Spleen (tissue), 11 donors: ENCODE measurements around the gene CBFA2T2. TPM values are rescaled to one million over a fixed set of nuclear protein-coding genes. Genes with fewer than 3 reads are reported as not detected.

ENCODE experiments used
- DNase-seq: peaks from one replicate; pipeline ENCODE4 v3.0.0-alpha.2; 2020
- H3K27ac ChIP-seq, 8 donors: fragments of 200-600 bp; sonication (generic) in 7 of 8; 1 replicate in 4 of 8; 2 replicates in 4 of 8; pipeline versions ENCODE4 v1.5.0 to v1.8.0; 2016 to 2021; ENCODE audit warnings: inconsistent platforms in 4 of 8, mild to moderate bottlenecking in 4 of 8, moderate library complexity in 1 of 8
- H3K27me3 ChIP-seq, 7 donors: fragments of 200-600 bp; sonication (generic) in 6 of 7; replicated peaks in 1 of 7; 1 replicate in 4 of 7; 2 replicates in 3 of 7; pipeline versions ENCODE4 v1.5.0 to v1.8.0; 2016 to 2021; ENCODE audit warnings: inconsistent platforms in 3 of 7, mild to moderate bottlenecking in 1 of 7
- H3K36me3 ChIP-seq, 6 donors: fragments of 200-600 bp; sonication (generic) in 5 of 6; 1 replicate in 4 of 6; 2 replicates in 2 of 6; pipeline versions ENCODE4 v1.5.0 to v1.8.0; 2016 to 2021; ENCODE audit warnings: inconsistent platforms in 2 of 6
- H3K4me1 ChIP-seq, 6 donors: fragments of 200-600 bp; sonication (generic) in 5 of 6; 1 replicate in 3 of 6; 2 replicates in 3 of 6; pipeline versions ENCODE4 v1.5.0 to v1.8.0; 2016 to 2021; ENCODE audit warnings: inconsistent platforms in 3 of 6
- H3K4me3 ChIP-seq, 8 donors: fragments of 200-600 bp; sonication (generic) in 7 of 8; 1 replicate in 4 of 8; 2 replicates in 4 of 8; pipeline versions ENCODE4 v1.5.0 to v1.8.0; 2016 to 2021; ENCODE audit warnings: inconsistent platforms in 4 of 8, mild to moderate bottlenecking in 4 of 8, moderate library complexity in 2 of 8
- H3K9me3 ChIP-seq, 8 donors: fragments of 200-600 bp; sonication (generic) in 7 of 8; 1 replicate in 4 of 8; 2 replicates in 4 of 8; pipeline versions ENCODE4 v1.5.0 to v1.8.0; 2016 to 2021; ENCODE audit warnings: inconsistent platforms in 4 of 8
- POLR2A ChIP-seq, 3 donors: fragments of 450-650 bp; IDR thresholded peaks; one replicate each; pipeline ENCODE4 v1.5.1; 2017; ENCODE audit warnings: antibody characterized with exemption in 3 of 3, mild to moderate bottlenecking in 1 of 3
- POLR2AphosphoS5 ChIP-seq, 3 donors: sonication (generic); formaldehyde crosslinking; IDR thresholded peaks; one replicate each; pipeline ENCODE4 v1.5.1; 2017; ENCODE audit warnings: antibody characterized with exemption in 3 of 3
- WGBS, 5 donors: extraction: QIAGEN DNeasy Blood & Tissue Kit in 3 of 5; methylation state at CpG; one replicate each; pipeline versions ENCODE4 v1.1.5 to v1.1.7; 2013 to 2018; 5-methylcytosine and 5-hydroxymethylcytosine counted together
- intact Hi-C: fragments of 100-400 bp; cut with DNase I; formaldehyde crosslinking; loops from one replicate; pipeline ENCODE4 v1.15.0; 2023; ENCODE audit warnings: low total_unique reads
- polyA plus RNA-seq, 3 donors: library from polyadenylated mRNA; stranded (reverse); fragments of 200-250 nt; gene quantifications; one replicate each; pipeline ENCODE4 v1.2.1, GENCODE V29; 2013
- total RNA-seq, 7 donors: library from RNA; depleted of rRNA in 3 of 7; stranded (reverse); fragments of >200 nt in 3 of 7; fragmentation: NEBNext Ultra II Directional in 4 of 7; extraction: Animal tissue kit (Norgen Biotek cat#: 25700) in 4 of 7; gene quantifications; one replicate each; pipeline versions ENCODE4 v1.1.0 to v1.2.1, GENCODE V29; 2016 to 2021
- TF ChIP-seq, protein P1 (sequence below), 11 experiments: fragments of 200-600 bp in 7 of 11; fragments of 450-650 bp in 4 of 11; sonication (generic) in 4 of 11; IDR thresholded peaks in 8 of 11; conservative IDR thresholded peaks in 3 of 11; 1 replicate in 7 of 11; 2 replicates in 4 of 11; pipeline versions ENCODE4 v1.4.0 to v1.8.0; 2016 to 2021; ENCODE audit warnings: antibody characterized with exemption in 11 of 11, inconsistent platforms in 4 of 11, mild to moderate bottlenecking in 1 of 11
- donor health status: healthy with polysubstance abuse.
- donor health status: DM: no; HTN: no; CAD: no; lungs with moderate emphysema.
- donor health status: DM: no; HTN: no; CAD: no.
- donor health status: Bipolar disorder and iron deficiency.
- donor health status: healthy.
- donor health status: DM: no; HTN: no; CAD: no.
- donor health status: DM: yes; HTN: yes; CAD: no.

The CBFA2T2 gene
- total and polyA plus RNA-seq, 10 donors = 3.3 to 25.4 (median 17.8) TPM

DNA sequence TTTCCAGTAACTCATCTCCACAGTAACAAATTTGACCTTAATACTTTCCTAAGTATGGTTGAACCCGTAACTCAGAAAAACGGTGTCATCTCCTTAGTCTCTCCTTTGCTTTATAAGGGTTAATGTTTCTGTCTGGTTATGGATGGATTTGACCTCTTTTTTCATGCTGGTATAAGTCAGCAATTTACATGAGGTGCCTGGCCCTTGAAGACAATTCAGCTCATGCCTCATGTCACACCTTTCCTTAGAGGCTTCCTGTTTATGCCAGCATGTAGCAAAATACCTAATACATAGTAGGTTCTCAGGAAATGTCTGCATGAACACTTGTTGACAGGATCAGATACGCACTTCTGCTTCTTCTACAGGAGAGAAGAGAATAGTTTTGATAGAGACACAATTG, 134.5 kb downstream of the CBFA2T2 start:
- no peak for DNase-seq
- Histone ChIP-seq H3K27me3 (no peaks in the 10 kb centered on the region), H3K36me3 (peaks cover 3 to 97% (median 46%) of the 10 kb centered on the region in 6 donors), H3K9me3 (no peaks in the 10 kb centered on the region), H3K27ac (peak overlapping the region in 3 of 8 donors; percentile 34 to 68 (median 51)), H3K4me3 (no peak overlapping the region), H3K4me1 (peaks cover 0 to 10% (median 0%) of the 10 kb centered on the region in 6 donors)
- 81 to 87% (median 84%) methylated on average over 3 of the region's 3 CpGs for WGBS, 5 donors
- TF ChIP-seq POLR2AphosphoS5 (IDR thresholded peaks at IDR 0.05) (no peak), POLR2A (IDR thresholded peaks at IDR 0.05) (no peak)
- TF ChIP-seq, protein P1, sequence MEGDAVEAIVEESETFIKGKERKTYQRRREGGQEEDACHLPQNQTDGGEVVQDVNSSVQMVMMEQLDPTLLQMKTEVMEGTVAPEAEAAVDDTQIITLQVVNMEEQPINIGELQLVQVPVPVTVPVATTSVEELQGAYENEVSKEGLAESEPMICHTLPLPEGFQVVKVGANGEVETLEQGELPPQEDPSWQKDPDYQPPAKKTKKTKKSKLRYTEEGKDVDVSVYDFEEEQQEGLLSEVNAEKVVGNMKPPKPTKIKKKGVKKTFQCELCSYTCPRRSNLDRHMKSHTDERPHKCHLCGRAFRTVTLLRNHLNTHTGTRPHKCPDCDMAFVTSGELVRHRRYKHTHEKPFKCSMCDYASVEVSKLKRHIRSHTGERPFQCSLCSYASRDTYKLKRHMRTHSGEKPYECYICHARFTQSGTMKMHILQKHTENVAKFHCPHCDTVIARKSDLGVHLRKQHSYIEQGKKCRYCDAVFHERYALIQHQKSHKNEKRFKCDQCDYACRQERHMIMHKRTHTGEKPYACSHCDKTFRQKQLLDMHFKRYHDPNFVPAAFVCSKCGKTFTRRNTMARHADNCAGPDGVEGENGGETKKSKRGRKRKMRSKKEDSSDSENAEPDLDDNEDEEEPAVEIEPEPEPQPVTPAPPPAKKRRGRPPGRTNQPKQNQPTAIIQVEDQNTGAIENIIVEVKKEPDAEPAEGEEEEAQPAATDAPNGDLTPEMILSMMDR (IDR thresholded peaks at IDR 0.05 in 8 of 11, conservative IDR thresholded peaks at IDR 0.05 in 3 of 11) = no peak
- intact Hi-C loops = no loop called here

DNA sequence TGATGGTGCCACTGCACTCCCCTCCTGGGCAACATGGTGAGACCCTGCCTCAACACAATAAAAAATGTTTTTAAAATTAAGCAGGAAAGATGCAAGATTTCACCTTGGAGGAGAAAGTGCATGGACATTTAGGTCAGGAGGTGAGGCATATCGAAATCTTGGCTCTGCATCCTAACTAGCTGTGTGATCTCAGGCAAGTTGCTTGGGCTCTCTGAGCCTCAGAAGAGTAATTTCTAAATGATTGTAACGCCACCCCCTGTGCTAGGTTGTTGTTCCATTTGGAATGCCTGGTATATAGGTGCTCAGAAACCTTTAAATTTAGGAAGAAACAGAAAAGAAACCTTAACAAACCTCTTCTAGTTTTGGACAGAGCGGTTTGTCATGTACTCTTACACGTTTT, 136.3 kb downstream of the CBFA2T2 start:
- 93 to 97% (median 97%) methylated on average over 4 of the region's 4 CpGs for WGBS, 5 donors
- TF ChIP-seq, protein P1 (IDR thresholded peaks at IDR 0.05 in 8 of 11, conservative IDR thresholded peaks at IDR 0.05 in 3 of 11) = no peak
- no peak for TF ChIP-seq POLR2A (IDR thresholded peaks at IDR 0.05)
- no peak for TF ChIP-seq POLR2AphosphoS5 (IDR thresholded peaks at IDR 0.05)
- H3K9me3 ChIP-seq = no peaks in the 10 kb centered on the region
- no peak overlapping the region for H3K27ac ChIP-seq
- intact Hi-C loops = no loop called here
- no peak for DNase-seq
- H3K4me1 ChIP-seq = peaks cover 0 to 10% (median 0%) of the 10 kb centered on the region in 6 donors
- no peaks in the 10 kb centered on the region for H3K27me3 ChIP-seq
- H3K36me3 ChIP-seq = peaks cover 3 to 99% (median 61%) of the 10 kb centered on the region in 6 donors
- no peak overlapping the region for H3K4me3 ChIP-seq

DNA sequence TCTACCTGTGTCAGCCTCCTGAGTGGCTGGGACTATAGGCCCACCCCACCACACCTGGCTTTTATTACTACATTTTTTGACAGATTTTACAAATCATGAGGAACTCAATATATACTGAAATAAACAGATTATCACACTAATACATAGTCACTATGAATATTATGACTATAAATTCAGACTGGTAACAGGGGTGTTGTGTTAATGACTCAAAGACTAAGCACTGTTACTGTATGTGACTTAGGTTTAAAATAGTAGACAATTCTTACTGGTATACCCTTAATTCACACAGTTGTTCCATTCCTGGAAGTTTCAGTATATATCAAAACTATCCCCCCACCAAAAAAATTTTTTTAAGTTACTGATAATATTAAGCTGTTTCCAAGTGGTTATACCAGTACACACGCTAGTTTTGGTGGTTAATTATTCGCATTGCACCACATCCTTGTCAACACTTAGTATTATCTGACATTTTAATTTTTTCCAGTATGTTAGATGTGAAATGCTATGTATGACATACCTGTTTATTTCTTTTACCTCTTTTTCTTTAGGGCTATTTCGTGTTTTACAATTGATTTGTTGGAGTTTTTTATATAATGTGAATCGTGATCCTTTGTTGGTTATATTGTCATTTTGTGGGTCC, 137.8 kb downstream of the CBFA2T2 start:
- WGBS, 5 donors = 96 to 99% (median 97%) methylated on average over 4 of the region's 4 CpGs
- Histone ChIP-seq H3K27ac (no peak overlapping the region), H3K4me1 (peaks cover 0 to 10% (median 0%) of the 10 kb centered on the region in 6 donors), H3K36me3 (peaks cover 3 to 99% (median 68%) of the 10 kb centered on the region in 6 donors), H3K4me3 (no peak overlapping the region), H3K9me3 (no peaks in the 10 kb centered on the region), H3K27me3 (no peaks in the 10 kb centered on the region)
- no peak for DNase-seq
- intact Hi-C loops = no loop called here
- TF ChIP-seq POLR2AphosphoS5 (IDR thresholded peaks at IDR 0.05) = no peak
- TF ChIP-seq POLR2A (IDR thresholded peaks at IDR 0.05) = no peak
- TF ChIP-seq, protein P1 (IDR thresholded peaks at IDR 0.05 in 8 of 11, conservative IDR thresholded peaks at IDR 0.05 in 3 of 11) = no peak

DNA sequence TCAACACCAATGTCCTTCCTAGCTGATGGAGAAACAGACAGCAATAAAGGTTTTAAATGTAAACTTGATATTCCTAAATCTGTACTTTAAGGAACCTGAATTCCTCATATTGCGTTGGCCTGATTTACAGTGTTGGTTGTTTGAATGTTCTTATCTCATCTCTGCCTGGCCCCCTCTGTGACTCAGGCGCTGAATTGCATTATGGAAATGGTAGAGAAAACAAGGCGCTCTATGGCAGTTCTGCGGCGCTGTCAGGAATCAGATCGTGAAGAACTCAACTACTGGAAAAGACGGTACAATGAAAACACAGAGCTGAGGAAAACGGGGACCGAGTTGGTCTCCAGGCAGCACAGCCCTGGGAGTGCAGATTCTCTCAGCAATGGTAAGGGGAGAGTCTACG, 139.6 kb downstream of the CBFA2T2 start:
- H3K36me3 ChIP-seq = peaks cover 0 to 99% (median 61%) of the 10 kb centered on the region in 6 donors
- TF ChIP-seq, protein P1 (IDR thresholded peaks at IDR 0.05 in 8 of 11, conservative IDR thresholded peaks at IDR 0.05 in 3 of 11) = no peak
- no peak for TF ChIP-seq POLR2A (IDR thresholded peaks at IDR 0.05)
- TF ChIP-seq POLR2AphosphoS5 (IDR thresholded peaks at IDR 0.05) = no peak

More for the DNA sequence above, 139.6 kb downstream of the CBFA2T2 start:
- Histone ChIP-seq H3K9me3 (no peaks in the 10 kb centered on the region), H3K4me3 (no peak overlapping the region), H3K27ac (no peak overlapping the region), H3K27me3 (no peaks in the 10 kb centered on the region), H3K4me1 (peaks cover 0 to 4% (median 0%) of the 10 kb centered on the region in 6 donors)
- whole genome bisulfite sequencing, 5 donors = 94 to 97% (median 96%) methylated on average over 10 of the region's 10 CpGs
- intact Hi-C loops = no loop called here
- DNase-seq = no peak
